Measurements from ENCODE around the gene NHLRC2.
"Not testable (repeated sequence)": the region's sequence is repeated elsewhere in the genome, so short reads cannot be mapped to it uniquely, and the experiment has no call there.

The NHLRC2 gene

DNA sequence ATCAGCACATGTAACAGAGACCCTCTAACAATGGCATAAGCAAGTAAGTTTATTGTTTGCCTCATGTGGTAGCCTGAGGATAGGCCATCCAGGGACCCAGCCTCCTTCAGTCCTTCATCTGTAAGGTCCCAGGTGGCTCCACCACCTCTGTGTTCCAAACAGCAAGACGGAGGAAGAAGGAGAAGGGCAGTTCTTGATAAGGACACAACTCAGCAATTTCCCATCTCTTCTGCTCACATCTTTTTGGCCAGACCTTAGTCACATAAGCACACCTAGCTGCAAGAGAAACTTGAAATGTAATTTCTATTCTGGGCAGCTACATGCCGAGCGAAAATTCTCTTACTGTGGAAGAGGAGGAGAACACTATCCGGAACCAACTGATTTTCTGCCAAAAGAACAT, 34.5 kb upstream of the NHLRC2 start:
- H3K4me1 ChIP-seq (ENCODE audit: control insufficient read depth in 1 of 2, insufficient read depth in 2 of 2, low read length in 2 of 2) = no peaks in the 10 kb centered on the region
- H2BK12ac ChIP-seq (ENCODE audit: low read length) = no peak overlapping the region
- H3K79me2 ChIP-seq (ENCODE audit: control insufficient read depth, insufficient read depth, low read length, poor library complexity) = no peaks in the 10 kb centered on the region
- no peak overlapping the region for H3K23ac ChIP-seq (ENCODE audit: low read length)
- no peak overlapping the region for H2AFZ ChIP-seq (ENCODE audit: insufficient read depth, low read length, poor library complexity)
- no peak overlapping the region for H2AK5ac ChIP-seq (ENCODE audit: low read length)
- H3K18ac ChIP-seq (ENCODE audit: low read length) = no peak overlapping the region
- H3K14ac ChIP-seq (ENCODE audit: low read length) = no peak overlapping the region
- WGBS (ENCODE audit: extremely low coverage, insufficient coverage, insufficient read length) = no CpG with 5 or more reads among the region's 4 CpGs
- no peaks in the 10 kb centered on the region for H3K79me1 ChIP-seq (ENCODE audit: low read length)
- H3K4ac ChIP-seq (ENCODE audit: low read depth, low read length) = no peak overlapping the region
- H3K36me3 ChIP-seq (ENCODE audit: control insufficient read depth in 1 of 2, insufficient read depth in 2 of 2, low read length in 2 of 2) = no peaks in the 10 kb centered on the region
- no peak for DNase-seq
- H3K4me3 ChIP-seq (ENCODE audit: low read depth, low read length) = no peak overlapping the region
- H3K4me2 ChIP-seq (ENCODE audit: low read length) = no peak overlapping the region
- H4K8ac ChIP-seq (ENCODE audit: low read depth, low read length) = no peak overlapping the region
- no peak overlapping the region for H3K9ac ChIP-seq (ENCODE audit: low read length)
- H3K27me3 ChIP-seq (ENCODE audit: insufficient read depth, low read length) = no peaks in the 10 kb centered on the region
- no peak overlapping the region for H2BK120ac ChIP-seq (ENCODE audit: insufficient read depth, low read length, poor library complexity)
- H2BK5ac ChIP-seq (ENCODE audit: low read depth, low read length, poor library complexity) = no peak overlapping the region
- no peaks in the 10 kb centered on the region for H3K9me3 ChIP-seq (ENCODE audit: insufficient read depth, low read depth, low read length)
- no peak overlapping the region for H4K12ac ChIP-seq (ENCODE audit: low read depth, low read length)
- H4K91ac ChIP-seq (ENCODE audit: low read depth, low read length) = no peak overlapping the region
- H3K27ac ChIP-seq (ENCODE audit: low read depth, low read length) = no peak overlapping the region

GRCh38 chr10:113820507-113820906, 34.0 kb upstream of the NHLRC2 start:
- no peak overlapping the region for H4K8ac ChIP-seq (ENCODE audit: low read depth, low read length)

GRCh38 chr10:113821306-113821705, 33.2 kb upstream of the NHLRC2 start:
- not testable (repeated sequence) for H3K4ac ChIP-seq (ENCODE audit: low read depth, low read length); H3K14ac ChIP-seq (ENCODE audit: low read length); H2BK12ac ChIP-seq (ENCODE audit: low read length); DNase-seq; H4K12ac ChIP-seq (ENCODE audit: low read depth, low read length); H4K91ac ChIP-seq (ENCODE audit: low read depth, low read length); H2BK120ac ChIP-seq (ENCODE audit: insufficient read depth, low read length, poor library complexity); H3K27ac ChIP-seq (ENCODE audit: low read depth, low read length); H3K27me3 ChIP-seq (ENCODE audit: insufficient read depth, low read length); H3K79me2 ChIP-seq (ENCODE audit: control insufficient read depth, insufficient read depth, low read length, poor library complexity); H3K4me3 ChIP-seq (ENCODE audit: low read depth, low read length); H3K9me3 ChIP-seq (ENCODE audit: insufficient read depth, low read depth, low read length); H3K36me3 ChIP-seq (ENCODE audit: control insufficient read depth in 1 of 2, insufficient read depth in 2 of 2, low read length in 2 of 2); H3K79me1 ChIP-seq (ENCODE audit: low read length); H3K18ac ChIP-seq (ENCODE audit: low read length); H4K8ac ChIP-seq (ENCODE audit: low read depth, low read length); H2AFZ ChIP-seq (ENCODE audit: insufficient read depth, low read length, poor library complexity); H3K4me1 ChIP-seq (ENCODE audit: control insufficient read depth in 1 of 2, insufficient read depth in 2 of 2, low read length in 2 of 2); H3K23ac ChIP-seq (ENCODE audit: low read length); H3K4me2 ChIP-seq (ENCODE audit: low read length); H2AK5ac ChIP-seq (ENCODE audit: low read length); H3K9ac ChIP-seq (ENCODE audit: low read length); H2BK5ac ChIP-seq (ENCODE audit: low read depth, low read length, poor library complexity)
- WGBS (ENCODE audit: extremely low coverage, insufficient coverage, insufficient read length) = no CpG with 5 or more reads among the region's 3 CpGs

More at GRCh38 chr10:113820507-113820906, 34.0 kb upstream of the NHLRC2 start:
- no peaks in the 10 kb centered on the region for H3K27me3 ChIP-seq (ENCODE audit: insufficient read depth, low read length)
- H3K4me1 ChIP-seq (ENCODE audit: control insufficient read depth in 1 of 2, insufficient read depth in 2 of 2, low read length in 2 of 2) = no peaks in the 10 kb centered on the region
- H3K4me3 ChIP-seq (ENCODE audit: low read depth, low read length) = no peak overlapping the region
- no peak overlapping the region for H4K12ac ChIP-seq (ENCODE audit: low read depth, low read length)
- H2AFZ ChIP-seq (ENCODE audit: insufficient read depth, low read length, poor library complexity) = no peak overlapping the region
- H3K23ac ChIP-seq (ENCODE audit: low read length) = no peak overlapping the region
- no peaks in the 10 kb centered on the region for H3K79me1 ChIP-seq (ENCODE audit: low read length)
- H4K91ac ChIP-seq (ENCODE audit: low read depth, low read length) = no peak overlapping the region
- H2BK5ac ChIP-seq (ENCODE audit: low read depth, low read length, poor library complexity) = no peak overlapping the region
- no peak overlapping the region for H2BK12ac ChIP-seq (ENCODE audit: low read length)
- H3K18ac ChIP-seq (ENCODE audit: low read length) = no peak overlapping the region
- no peak overlapping the region for H2AK5ac ChIP-seq (ENCODE audit: low read length)
- H3K27ac ChIP-seq (ENCODE audit: low read depth, low read length) = no peak overlapping the region
- H3K9me3 ChIP-seq (ENCODE audit: insufficient read depth, low read depth, low read length) = no peaks in the 10 kb centered on the region
- H3K14ac ChIP-seq (ENCODE audit: low read length) = no peak overlapping the region
- no peaks in the 10 kb centered on the region for H3K79me2 ChIP-seq (ENCODE audit: control insufficient read depth, insufficient read depth, low read length, poor library complexity)
- H3K9ac ChIP-seq (ENCODE audit: low read length) = no peak overlapping the region
- no CpG with 5 or more reads among the region's 8 CpGs for WGBS (ENCODE audit: extremely low coverage, insufficient coverage, insufficient read length)
- no peaks in the 10 kb centered on the region for H3K36me3 ChIP-seq (ENCODE audit: control insufficient read depth in 1 of 2, insufficient read depth in 2 of 2, low read length in 2 of 2)
- H3K4ac ChIP-seq (ENCODE audit: low read depth, low read length) = no peak overlapping the region
- H3K4me2 ChIP-seq (ENCODE audit: low read length) = no peak overlapping the region
- DNase-seq = no peak
- H2BK120ac ChIP-seq (ENCODE audit: insufficient read depth, low read length, poor library complexity) = no peak overlapping the region

DNA sequence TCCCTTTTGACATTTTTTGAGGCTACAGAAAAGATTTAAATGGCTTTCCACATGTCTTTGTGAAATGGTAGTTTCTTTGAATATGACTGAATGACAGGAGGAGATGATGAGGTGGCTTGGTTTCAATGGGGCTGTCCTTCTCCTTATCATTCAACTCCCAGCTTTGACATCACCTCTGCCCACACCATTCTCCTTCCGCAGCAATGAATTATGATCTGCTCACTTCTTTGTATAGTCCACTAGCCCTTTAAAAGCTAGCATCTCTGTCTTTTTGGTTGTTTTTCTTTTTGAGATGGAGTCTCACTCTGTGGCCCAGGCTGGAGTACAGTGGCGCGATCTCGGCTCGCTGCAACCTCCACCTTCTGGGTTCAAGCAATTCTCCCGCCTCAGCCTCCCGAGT, 32.3 kb upstream of the NHLRC2 start:
- H3K18ac ChIP-seq (ENCODE audit: low read length) = no peak overlapping the region
- no CpG with 5 or more reads among the region's 7 CpGs for WGBS (ENCODE audit: extremely low coverage, insufficient coverage, insufficient read length)
- H3K79me2 ChIP-seq (ENCODE audit: control insufficient read depth, insufficient read depth, low read length, poor library complexity) = no peaks in the 10 kb centered on the region
- no peak overlapping the region for H2BK5ac ChIP-seq (ENCODE audit: low read depth, low read length, poor library complexity)
- H3K4me1 ChIP-seq (ENCODE audit: control insufficient read depth in 1 of 2, insufficient read depth in 2 of 2, low read length in 2 of 2) = no peaks in the 10 kb centered on the region
- no peak overlapping the region for H3K23ac ChIP-seq (ENCODE audit: low read length)
- H4K12ac ChIP-seq (ENCODE audit: low read depth, low read length) = no peak overlapping the region
- H3K36me3 ChIP-seq (ENCODE audit: control insufficient read depth in 1 of 2, insufficient read depth in 2 of 2, low read length in 2 of 2) = no peaks in the 10 kb centered on the region
- no peaks in the 10 kb centered on the region for H3K79me1 ChIP-seq (ENCODE audit: low read length)
- no peak overlapping the region for H3K4me2 ChIP-seq (ENCODE audit: low read length)
- no peak overlapping the region for H4K91ac ChIP-seq (ENCODE audit: low read depth, low read length)
- H3K27me3 ChIP-seq (ENCODE audit: insufficient read depth, low read length) = no peaks in the 10 kb centered on the region
- no peak for DNase-seq
- H3K14ac ChIP-seq (ENCODE audit: low read length) = no peak overlapping the region
- H3K9ac ChIP-seq (ENCODE audit: low read length) = no peak overlapping the region
- no peak overlapping the region for H3K27ac ChIP-seq (ENCODE audit: low read depth, low read length)
- no peaks in the 10 kb centered on the region for H3K9me3 ChIP-seq (ENCODE audit: insufficient read depth, low read depth, low read length)
- H4K8ac ChIP-seq (ENCODE audit: low read depth, low read length) = no peak overlapping the region
- H2AFZ ChIP-seq (ENCODE audit: insufficient read depth, low read length, poor library complexity) = no peak overlapping the region
- H2BK12ac ChIP-seq (ENCODE audit: low read length) = no peak overlapping the region
- H3K4ac ChIP-seq (ENCODE audit: low read depth, low read length) = no peak overlapping the region
- H2AK5ac ChIP-seq (ENCODE audit: low read length) = no peak overlapping the region
- no peak overlapping the region for H2BK120ac ChIP-seq (ENCODE audit: insufficient read depth, low read length, poor library complexity)
- H3K4me3 ChIP-seq (ENCODE audit: low read depth, low read length) = no peak overlapping the region

Data from trophoblast cell (in vitro differentiated cells and primary cell).